ENCODE measurements around the gene RASSF4.

Gene RASSF4

DNA sequence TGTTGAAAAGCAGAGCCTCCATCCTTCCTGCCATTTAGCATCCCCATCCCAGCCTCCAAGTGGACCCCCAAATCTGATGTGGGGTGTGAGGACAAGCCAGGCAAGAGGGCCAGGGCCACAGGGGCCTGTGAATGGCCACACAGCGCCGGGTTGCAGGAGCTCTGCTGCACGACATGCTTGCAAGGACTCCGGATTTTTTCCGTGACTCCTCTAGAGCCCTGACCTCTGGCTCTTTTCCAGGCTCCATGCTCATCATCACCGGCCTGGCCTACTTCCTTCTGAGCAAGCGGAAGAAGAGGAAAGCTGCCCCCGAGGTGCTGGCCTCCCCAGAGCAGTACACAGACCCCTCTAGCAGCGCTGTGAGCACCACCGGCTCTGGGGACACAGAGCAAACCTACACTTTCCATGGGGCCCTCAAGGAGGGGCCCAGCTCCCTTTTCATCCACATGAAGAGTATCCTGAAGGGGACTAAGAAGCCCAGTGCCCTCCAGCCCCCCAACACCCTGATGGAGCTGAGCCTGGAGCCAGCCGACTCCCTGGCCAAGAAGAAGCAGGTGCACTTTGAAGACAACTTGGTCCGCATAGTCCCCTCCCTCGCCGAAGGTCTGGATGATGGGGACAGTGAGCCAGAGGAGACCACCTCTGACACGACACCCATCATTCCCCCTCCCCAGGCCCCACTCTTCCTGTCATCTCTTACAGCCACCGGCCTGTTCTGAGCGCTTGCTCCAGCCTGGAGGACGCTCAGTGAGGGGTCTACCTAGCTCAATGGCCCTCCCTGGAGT, 25.0 kb upstream of the RASSF4 start:
- peak overlapping the region; percentile 22 to 52 for H3K27ac Mint-ChIP-seq
- H3K4me3 Mint-ChIP-seq, result no peak overlapping the region
- ATAC-seq, result no peak
- no peak for DNase-seq
- H3K9me3 Mint-ChIP-seq, result peaks cover 0 to 6% of the 10 kb centered on the region in 2 donors
- H3K4me1 Mint-ChIP-seq, result peaks cover 8% of the 10 kb centered on the region
- H3K27me3 Mint-ChIP-seq, result peaks cover 25% of the 10 kb centered on the region

- peak overlapping the region in 1 of 2 donors; percentile 52 for H3K27ac Mint-ChIP-seq
- no peak overlapping the region for H3K4me3 Mint-ChIP-seq
- DNase-seq, result no peak
Measured at GRCh38 chr10:44935201-44935965, 24.2 kb upstream of the RASSF4 start.

GRCh38 chr10:44935966-44936295, 23.7 kb upstream of the RASSF4 start:
- ATAC-seq (no peak), DNase-seq (no peak)
- Mint-ChIP-seq H3K4me1 (peaks cover 8% of the 10 kb centered on the region), H3K27me3 (peaks cover 30% of the 10 kb centered on the region), H3K27ac (peak overlapping the region in 1 of 2 donors; percentile 17), H3K4me3 (no peak overlapping the region), H3K9me3 (peaks cover 0 to 6% of the 10 kb centered on the region in 2 donors)

More at GRCh38 chr10:44935201-44935965, 24.2 kb upstream of the RASSF4 start:
- Mint-ChIP-seq H3K27me3 (peaks cover 25% of the 10 kb centered on the region), H3K9me3 (peaks cover 0 to 6% of the 10 kb centered on the region in 2 donors), H3K4me1 (peaks cover 8% of the 10 kb centered on the region)
- no peak for ATAC-seq

- DNase-seq (no peak), ATAC-seq (no peak)
- no peak overlapping the region for H3K4me3 Mint-ChIP-seq
- no peak overlapping the region for H3K27ac Mint-ChIP-seq
- peaks cover 0 to 6% of the 10 kb centered on the region in 2 donors for H3K9me3 Mint-ChIP-seq
- peaks cover 8% of the 10 kb centered on the region for H3K4me1 Mint-ChIP-seq
- H3K27me3 Mint-ChIP-seq, result peaks cover 35% of the 10 kb centered on the region
Measured at GRCh38 chr10:44936314-44936975, 23.2 kb upstream of the RASSF4 start.

DNA sequence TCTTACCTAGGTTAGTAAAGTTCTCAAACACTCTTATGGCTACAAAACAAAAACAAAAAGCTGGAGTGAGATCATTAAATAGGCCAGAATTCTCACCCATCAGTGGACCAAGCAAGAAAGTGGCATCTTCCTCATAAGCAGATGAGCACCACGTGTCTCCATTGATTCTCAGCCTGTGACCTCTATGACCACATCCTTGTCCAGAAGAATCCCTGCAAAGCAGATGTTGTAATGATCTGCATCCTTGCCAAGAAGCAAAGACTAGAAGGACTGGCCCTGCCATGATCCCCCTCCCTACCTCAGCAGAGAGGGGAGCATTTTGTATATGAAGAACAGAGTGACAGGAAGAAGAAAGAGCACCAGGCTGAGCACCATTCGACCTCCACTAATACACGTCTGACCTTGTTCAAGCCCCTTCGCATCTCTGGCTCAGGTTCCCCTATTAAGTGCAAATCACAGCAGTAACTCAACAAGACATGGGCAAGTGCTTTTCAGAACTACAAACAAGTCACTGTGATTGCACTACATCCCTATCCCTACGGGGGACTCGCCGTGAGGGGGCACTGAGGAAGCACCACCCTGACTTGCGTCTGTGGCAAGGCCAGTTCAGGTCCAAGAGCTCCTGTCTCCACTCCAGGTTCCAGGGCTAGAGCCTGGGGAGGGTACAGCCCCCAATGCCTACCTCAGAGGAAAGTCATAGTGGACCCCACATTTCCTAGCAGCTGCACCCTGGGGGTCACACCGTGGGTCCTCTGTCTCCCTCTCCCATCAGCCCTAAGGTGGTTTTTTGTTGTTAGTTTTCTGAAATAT, 22.2 kb upstream of the RASSF4 start:
- Mint-ChIP-seq H3K27ac (no peak overlapping the region), H3K4me1 (peaks cover 8% of the 10 kb centered on the region), H3K27me3 (peaks cover 44% of the 10 kb centered on the region), H3K4me3 (no peak overlapping the region), H3K9me3 (peaks cover 0 to 7% of the 10 kb centered on the region in 2 donors)
- no peak for ATAC-seq
- no peak for DNase-seq

DNA sequence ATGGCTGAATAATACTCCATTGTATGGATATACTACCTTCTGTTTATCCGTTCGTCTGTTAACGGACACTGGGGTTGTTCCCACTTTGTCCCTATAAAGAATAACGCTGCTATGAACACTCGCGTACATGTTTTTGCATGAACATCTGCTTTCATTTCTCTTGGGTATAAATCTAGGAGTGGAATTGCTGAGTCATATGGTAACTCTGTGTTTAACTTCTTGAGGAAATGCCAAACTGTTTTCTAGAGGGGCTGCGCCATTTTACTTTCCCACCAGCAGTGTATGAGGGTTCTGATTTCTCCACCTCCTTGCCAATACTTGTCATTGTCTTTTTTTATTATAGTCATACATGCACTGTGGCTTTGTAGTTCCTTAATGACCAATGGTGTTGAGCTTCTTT, 20.6 kb upstream of the RASSF4 start:
- peaks cover 8% of the 10 kb centered on the region for H3K4me1 Mint-ChIP-seq
- H3K27ac Mint-ChIP-seq, result no peak overlapping the region
- DNase-seq (no peak), ATAC-seq (no peak)
- H3K27me3 Mint-ChIP-seq, result peaks cover 50% of the 10 kb centered on the region
- peaks cover 0 to 14% of the 10 kb centered on the region in 2 donors for H3K9me3 Mint-ChIP-seq
- no peak overlapping the region for H3K4me3 Mint-ChIP-seq

DNA sequence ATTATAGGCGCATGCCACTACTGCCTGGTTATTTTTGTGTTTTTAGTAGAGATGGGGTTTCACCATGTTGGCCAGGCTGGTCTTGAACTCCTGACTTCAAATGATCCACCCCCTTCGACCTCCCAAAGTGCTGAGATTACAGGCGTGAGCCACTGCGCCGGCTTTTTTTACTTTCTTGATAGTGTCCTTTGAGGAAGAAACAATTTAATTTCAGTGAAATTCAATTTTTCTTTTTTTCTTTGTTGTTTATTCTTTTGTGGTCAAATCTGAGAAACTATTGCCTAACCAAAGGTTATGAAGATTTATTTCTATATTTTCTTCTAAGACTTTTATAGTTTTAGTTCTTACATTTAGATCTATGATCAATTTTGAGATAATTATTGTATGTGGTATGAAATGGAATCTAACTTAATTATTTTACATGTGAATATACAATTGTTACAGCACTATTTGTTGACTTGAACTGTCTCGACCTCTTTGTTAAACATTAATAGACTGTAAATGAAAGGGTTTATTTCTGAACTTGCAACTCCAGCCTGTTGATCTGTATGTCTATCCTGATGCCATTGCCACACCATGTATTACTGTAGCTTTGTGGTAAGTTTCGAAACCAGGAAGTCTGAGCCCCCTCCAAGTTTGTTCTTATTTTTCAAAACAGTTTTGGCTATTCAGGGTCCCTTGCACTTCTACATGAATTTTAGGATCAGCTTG, 19.8 kb upstream of the RASSF4 start:
- no peak for DNase-seq
- H3K27ac Mint-ChIP-seq, result no peak overlapping the region
- peaks cover 8% of the 10 kb centered on the region for H3K4me1 Mint-ChIP-seq
- no peak overlapping the region for H3K4me3 Mint-ChIP-seq
- H3K27me3 Mint-ChIP-seq, result peaks cover 44% of the 10 kb centered on the region
- H3K9me3 Mint-ChIP-seq, result peaks cover 8 to 23% of the 10 kb centered on the region in 2 donors
- no peak for ATAC-seq

GRCh38 chr10:44944354-44944753, 15.2 kb upstream of the RASSF4 start:
- peaks cover 20 to 30% of the 10 kb centered on the region in 2 donors for H3K9me3 Mint-ChIP-seq
- ATAC-seq (no peak), DNase-seq (no peak)
- peaks cover 7% of the 10 kb centered on the region for H3K4me1 Mint-ChIP-seq
- H3K27ac Mint-ChIP-seq, result no peak overlapping the region
- H3K27me3 Mint-ChIP-seq, result peaks cover 27% of the 10 kb centered on the region
- H3K4me3 Mint-ChIP-seq, result no peak overlapping the region

GRCh38 chr10:44946205-44946604, 13.4 kb upstream of the RASSF4 start:
- Mint-ChIP-seq H3K4me1 (peaks cover 12% of the 10 kb centered on the region), H3K27ac (no peak overlapping the region), H3K9me3 (peaks cover 20 to 30% of the 10 kb centered on the region in 2 donors), H3K27me3 (peaks cover 19% of the 10 kb centered on the region), H3K4me3 (no peak overlapping the region)
- DNase-seq, result no peak
- peak; percentile 64 for ATAC-seq

DNA sequence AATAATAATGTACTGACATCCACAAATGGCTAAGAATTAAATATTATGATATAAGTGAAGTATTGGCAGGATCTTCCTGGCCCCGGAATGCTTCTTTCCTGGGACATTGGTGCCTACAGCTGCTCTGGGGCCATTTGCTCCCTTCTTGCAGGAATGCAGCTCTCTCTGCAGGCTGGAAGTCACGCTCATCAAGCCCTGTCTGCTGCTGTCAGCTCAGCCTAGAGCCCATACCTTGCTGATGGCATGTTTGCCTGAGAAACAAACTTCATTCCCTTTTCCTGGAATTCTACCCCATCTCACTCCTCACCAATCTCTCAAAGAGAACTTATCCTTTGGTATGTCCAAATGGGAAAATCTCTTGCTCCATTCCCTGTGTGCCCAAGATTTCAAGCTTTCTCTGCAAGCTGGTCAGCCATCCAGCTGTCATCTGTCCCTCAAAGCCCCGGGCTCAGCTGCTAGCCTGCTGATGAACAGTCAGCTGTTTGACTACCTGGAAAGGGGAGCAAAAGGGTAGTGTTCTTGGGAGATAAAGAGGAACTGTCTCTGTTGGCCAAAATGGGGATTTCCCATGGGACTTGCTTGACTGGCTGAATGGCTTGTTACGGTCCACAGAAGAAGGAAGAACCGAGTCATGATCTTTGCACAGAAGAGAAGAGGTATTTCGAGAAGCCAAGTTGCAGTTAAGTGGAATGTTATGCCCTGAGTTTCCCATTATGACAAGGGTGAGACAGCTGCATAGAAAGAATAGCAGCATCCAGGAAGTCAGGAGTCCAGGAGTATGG, 12.0 kb upstream of the RASSF4 start:
- H3K4me3 Mint-ChIP-seq, result no peak overlapping the region
- peaks cover 20 to 28% of the 10 kb centered on the region in 2 donors for H3K9me3 Mint-ChIP-seq
- no peak for ATAC-seq
- DNase-seq, result no peak
- H3K4me1 Mint-ChIP-seq, result peaks cover 12% of the 10 kb centered on the region
- peaks cover 6% of the 10 kb centered on the region for H3K27me3 Mint-ChIP-seq
- no peak overlapping the region for H3K27ac Mint-ChIP-seq

- DNase-seq (no peak), ATAC-seq (no peak)
- Mint-ChIP-seq H3K9me3 (peaks cover 20 to 23% of the 10 kb centered on the region in 2 donors), H3K27me3 (no peaks in the 10 kb centered on the region), H3K4me3 (no peak overlapping the region), H3K27ac (no peak overlapping the region), H3K4me1 (peaks cover 12% of the 10 kb centered on the region)
Measured at GRCh38 chr10:44948642-44949041, 11.0 kb upstream of the RASSF4 start.

DNA sequence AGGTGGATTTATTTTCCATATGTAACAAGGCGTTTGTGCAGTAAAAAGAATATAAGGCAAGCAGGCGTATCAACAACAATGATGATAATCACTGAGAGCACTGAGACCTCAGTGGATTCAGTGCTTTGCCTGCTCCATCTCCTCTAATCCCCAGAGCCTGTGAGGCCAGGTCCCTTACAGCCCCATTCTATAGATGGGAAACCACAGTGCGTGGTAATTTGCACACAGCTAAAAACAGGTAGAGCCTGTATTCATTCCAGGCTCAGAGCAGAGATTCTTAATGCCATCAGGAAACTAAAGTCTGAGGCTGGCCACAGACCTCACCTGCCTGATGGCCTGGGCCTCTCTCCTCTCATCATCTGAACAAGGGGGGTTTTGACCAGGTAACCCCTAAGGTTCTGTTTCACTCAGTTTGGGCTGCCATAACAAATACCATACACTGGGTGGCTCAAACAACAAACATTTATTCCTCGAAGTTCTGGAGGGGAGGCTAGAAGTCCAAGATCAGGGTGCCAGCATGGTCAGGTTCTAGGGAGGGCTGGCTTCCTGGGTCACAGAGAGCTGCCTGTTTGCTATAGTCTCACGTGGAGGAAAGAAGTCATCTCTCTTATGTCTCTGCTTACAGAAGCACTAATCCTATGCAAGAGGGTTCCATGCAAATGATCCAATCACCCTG, 10.3 kb upstream of the RASSF4 start:
- no peak for DNase-seq
- no peak for ATAC-seq
- Mint-ChIP-seq H3K4me3 (no peak overlapping the region), H3K27ac (no peak overlapping the region), H3K9me3 (peaks cover 18 to 19% of the 10 kb centered on the region in 2 donors), H3K4me1 (peaks cover 12% of the 10 kb centered on the region), H3K27me3 (no peaks in the 10 kb centered on the region)

DNA sequence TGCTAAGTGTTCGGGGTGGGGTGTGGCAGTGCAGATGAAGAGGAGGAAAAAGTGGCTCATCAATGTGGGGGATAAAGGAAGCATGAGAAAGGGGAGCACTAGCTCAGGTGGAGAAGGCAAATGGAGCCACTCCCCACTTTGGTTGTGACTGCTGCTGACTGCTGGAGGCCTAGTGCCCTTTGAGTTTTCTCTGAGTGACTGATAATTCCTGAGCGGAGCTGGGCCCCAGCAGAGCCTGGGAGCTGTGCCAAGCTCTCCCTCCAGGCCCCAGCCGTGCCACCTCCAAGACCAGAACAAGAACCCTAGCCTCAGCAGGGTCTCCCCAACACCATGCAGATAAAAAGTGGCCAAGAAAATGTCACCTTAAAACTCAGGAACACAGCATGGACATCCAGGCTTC, 9.7 kb upstream of the RASSF4 start:
- Mint-ChIP-seq H3K4me1 (peaks cover 12% of the 10 kb centered on the region), H3K9me3 (peaks cover 12% of the 10 kb centered on the region in 2 donors), H3K4me3 (no peak overlapping the region), H3K27ac (no peak overlapping the region), H3K27me3 (no peaks in the 10 kb centered on the region)
- DNase-seq, result no peak
- no peak for ATAC-seq

Measured in stimulated activated naive CD8-positive, alpha-beta T cell treated with anti-CD3 and anti-CD28 coated beads, Interleukin-15, amount 100 ng/mL, for 72 hours (primary cell).